H9 (cell line): Measurements from ENCODE around the gene TRPM3. TPM values are rescaled to one million over a fixed set of nuclear protein-coding genes. Genes with fewer than 3 reads are reported as not detected.

ENCODE experiments used
- DNase-seq: peaks from one replicate; pipeline ENCODE4 v3.0.0-alpha.2; 2017
- H2AFZ ChIP-seq: one replicate; pipeline ENCODE4 v1.6.1; 2013; ENCODE audit warnings: mild to moderate bottlenecking, low read length, control low read depth, moderate library complexity
- H2AK5ac ChIP-seq: 2 replicates; pipeline ENCODE4 v1.6.1; 2013; ENCODE audit warnings: low read length, control low read depth, mixed read lengths; ENCODE audit not compliant: insufficient read length
- H2BK120ac ChIP-seq: one replicate; pipeline ENCODE4 v1.6.1; 2013; ENCODE audit warnings: low read depth, mild to moderate bottlenecking, low read length, control low read depth, inconsistent platforms; ENCODE audit not compliant: poor library complexity, severe bottlenecking
- H2BK12ac ChIP-seq: 2 replicates; pipeline ENCODE4 v1.6.1; 2013; ENCODE audit warnings: low read length, control low read depth, mixed read lengths, low read depth; ENCODE audit not compliant: insufficient read length
- H2BK15ac ChIP-seq: 2 replicates; pipeline ENCODE4 v1.6.1; 2013; ENCODE audit warnings: low read depth, low read length, control low read depth
- H2BK20ac ChIP-seq: one replicate; pipeline ENCODE4 v1.6.1; 2013; ENCODE audit warnings: low read depth, mild to moderate bottlenecking, low read length, control low read depth, inconsistent platforms; ENCODE audit not compliant: poor library complexity, severe bottlenecking
- H2BK5ac ChIP-seq: 2 replicates; pipeline ENCODE4 v1.6.1; 2013; ENCODE audit warnings: low read length, control low read depth, mixed read lengths; ENCODE audit not compliant: insufficient read length
- H3K14ac ChIP-seq: 2 replicates; pipeline ENCODE4 v1.6.1; 2013; ENCODE audit warnings: low read length, control low read depth; ENCODE audit not compliant: insufficient read depth
- H3K18ac ChIP-seq: 2 replicates; pipeline ENCODE4 v1.6.1; 2013; ENCODE audit warnings: low read depth, mild to moderate bottlenecking, mixed read lengths, low read length, control low read depth; ENCODE audit not compliant: insufficient read length
- H3K23ac ChIP-seq: 2 replicates; pipeline ENCODE4 v1.6.1; 2013; ENCODE audit warnings: low read length, control low read depth, mixed read lengths, low read depth; ENCODE audit not compliant: insufficient read length
- H3K23me2 ChIP-seq: 2 replicates; pipeline ENCODE4 v1.6.1; 2013; ENCODE audit warnings: low read depth, mild to moderate bottlenecking, mixed read lengths, low read length, control low read depth; ENCODE audit not compliant: insufficient read length, poor library complexity, severe bottlenecking
- H3K27ac ChIP-seq: 2 replicates; pipeline ENCODE4 v1.5.1; 2013; ENCODE audit warnings: low read length, control low read depth, mixed read lengths, low read depth; ENCODE audit not compliant: insufficient read length
- H3K27me3 ChIP-seq: 2 replicates; pipeline ENCODE4 v1.6.1; 2013; ENCODE audit warnings: low read length, control low read depth, inconsistent platforms; ENCODE audit not compliant: insufficient read depth
- H3K4ac ChIP-seq: 2 replicates; pipeline ENCODE4 v1.6.1; 2013; ENCODE audit warnings: low read depth, mild to moderate bottlenecking, control low read depth, inconsistent platforms, low read length, moderate library complexity
- H3K4me1 ChIP-seq: 2 replicates; pipeline ENCODE4 v1.6.1; 2013; ENCODE audit warnings: low read length, control low read depth, inconsistent platforms; ENCODE audit not compliant: insufficient read depth
- H3K4me2 ChIP-seq: 2 replicates; pipeline ENCODE4 v1.6.1; 2013; ENCODE audit warnings: low read length, control low read depth, mixed read lengths; ENCODE audit not compliant: insufficient read length, insufficient read depth
- H3K56ac ChIP-seq: 2 replicates; pipeline ENCODE4 v1.6.1; 2013; ENCODE audit warnings: low read depth, mild to moderate bottlenecking, mixed read lengths, low read length, control low read depth; ENCODE audit not compliant: insufficient read length
- H3K79me1 ChIP-seq: 2 replicates; pipeline ENCODE4 v1.6.1; 2013; ENCODE audit warnings: low read depth, mild to moderate bottlenecking, moderate library complexity, low read length, control low read depth, inconsistent platforms; ENCODE audit not compliant: insufficient read depth, poor library complexity, severe bottlenecking
- H3K79me2 ChIP-seq: 2 replicates; pipeline ENCODE4 v1.6.1; 2013; ENCODE audit warnings: low read length, control low read depth, inconsistent platforms; ENCODE audit not compliant: insufficient read depth
- H3K9ac ChIP-seq: 2 replicates; pipeline ENCODE4 v1.6.1; 2013; ENCODE audit warnings: low read length, control low read depth, mixed read lengths; ENCODE audit not compliant: insufficient read length; ENCODE audit errors: extremely low read depth
- H3K9me3 ChIP-seq: one replicate; pipeline ENCODE4 v1.6.1; 2013; ENCODE audit warnings: low read depth, low read length, inconsistent platforms; ENCODE audit not compliant: control insufficient read depth
- H3T11ph ChIP-seq: one replicate; pipeline ENCODE4 v1.6.1; 2013; ENCODE audit warnings: mild to moderate bottlenecking, low read length, control low read depth, inconsistent platforms
- H4K20me1 ChIP-seq: one replicate; pipeline ENCODE4 v1.6.1; 2013; ENCODE audit not compliant: control insufficient read depth, insufficient read length, insufficient read depth
- H4K5ac ChIP-seq: 2 replicates; pipeline ENCODE4 v1.6.1; 2013; ENCODE audit warnings: low read depth, mild to moderate bottlenecking, mixed read lengths, low read length, control low read depth; ENCODE audit not compliant: insufficient read length
- H4K8ac ChIP-seq: replicated peaks from 2 replicates; pipeline ENCODE4 v1.6.1; 2013; ENCODE audit warnings: low read length, control low read depth, mixed read lengths, low read depth; ENCODE audit not compliant: insufficient read length
- H4K91ac ChIP-seq: 2 replicates; pipeline ENCODE4 v1.6.1; 2013; ENCODE audit warnings: low read depth, mild to moderate bottlenecking, moderate library complexity, mixed read lengths, low read length, control low read depth; ENCODE audit not compliant: insufficient read length
- H3K27ac Mint-ChIP-seq, 3 experiments: 2 replicates in 2 of 3; 3 replicates in 1 of 3; pipeline ENCODE4 v1.8.0; 2020 to 2021; ENCODE audit warnings: mixed read lengths in 3 of 3, mild to moderate bottlenecking in 1 of 3, moderate library complexity in 1 of 3
- H3K27me3 Mint-ChIP-seq: 2 replicates; pipeline ENCODE4 v1.8.0; 2021; ENCODE audit warnings: low read depth, mild to moderate bottlenecking, moderate library complexity, mixed read lengths
- H3K36me3 Mint-ChIP-seq, 3 experiments: 2 replicates in 2 of 3; 3 replicates in 1 of 3; pipeline ENCODE4 v1.8.0; 2020 to 2021; ENCODE audit warnings: low read depth in 3 of 3, mixed read lengths in 3 of 3; ENCODE audit not compliant: insufficient read depth in 1 of 3
- H3K4me1 Mint-ChIP-seq, 2 experiments: 2 replicates each; pipeline ENCODE4 v1.8.0; 2020; ENCODE audit warnings: mixed read lengths in 2 of 2
- H3K4me3 Mint-ChIP-seq, 2 experiments: 2 replicates in 1 of 2; 3 replicates in 1 of 2; pipeline ENCODE4 v1.8.0; 2020 to 2021; ENCODE audit warnings: mild to moderate bottlenecking in 2 of 2, mixed read lengths in 2 of 2, moderate library complexity in 1 of 2
- H3K9me3 Mint-ChIP-seq, 2 experiments: 2 replicates in 1 of 2; 3 replicates in 1 of 2; pipeline ENCODE4 v1.8.0; 2020; ENCODE audit warnings: mild to moderate bottlenecking in 2 of 2, mixed read lengths in 2 of 2, moderate library complexity in 1 of 2
- CTCF ChIP-seq: fragments of 200-600 bp; sonication (generic); conservative IDR thresholded peaks from 3 replicates; pipeline ENCODE4 v1.8.0; 2021; ENCODE audit warnings: antibody characterized with exemption, mild to moderate bottlenecking
- WGBS: extraction: QIAGEN DNeasy Blood & Tissue Kit; methylation state at CpG from one replicate; pipeline ENCODE4 v1.1.7; 2013; ENCODE audit warnings: missing lambda C conversion rate, low lambda C conversion rate, mixed read lengths; ENCODE audit not compliant: insufficient read length; ENCODE audit errors: extremely low coverage; 5-methylcytosine and 5-hydroxymethylcytosine counted together
- total RNA-seq: library from RNA; stranded (reverse); gene quantifications from 2 replicates; pipeline ENCODE4 v1.2.1, GENCODE V29; 2021

The TRPM3 gene
- total RNA-seq, 1 experiment from 2014 or later, result 10.3 TPM

GRCh38 chr9:70525519-70525918 lies 595.9 kb downstream of the TRPM3 start:
- H3K18ac ChIP-seq, result no peak overlapping the region
- 0 out of 4 replicates have a peak, but pooled peaks cover 4% of the 10 kb centered on the region in 2 experiments for H3K4me1 Mint-ChIP-seq
- no peak overlapping the region for H3K9ac ChIP-seq
- H3K9me3 Mint-ChIP-seq, result peaks cover 7 to 10% of the 10 kb centered on the region in 2 experiments; a peak in 3 of 5 replicates
- no peak overlapping the region for H2BK20ac ChIP-seq
- H2BK12ac ChIP-seq, result no peak overlapping the region
- H3K14ac ChIP-seq, result no peak overlapping the region
- no peak overlapping the region for H2BK15ac ChIP-seq
- H3K23ac ChIP-seq, result no peak overlapping the region
- no peaks in the 10 kb centered on the region for H3K23me2 ChIP-seq
- H3K27me3 ChIP-seq, result no peaks in the 10 kb centered on the region
- H4K20me1 ChIP-seq, result no peaks in the 10 kb centered on the region
- no peak overlapping the region for H2AFZ ChIP-seq
- H3K27me3 Mint-ChIP-seq, result no peaks in the 10 kb centered on the region
- H3K4me2 ChIP-seq, result no peak overlapping the region
- no peak overlapping the region for H2BK120ac ChIP-seq
- no peak overlapping the region for H2BK5ac ChIP-seq
- H3K4ac ChIP-seq, result no peak overlapping the region
- H2AK5ac ChIP-seq, result no peak overlapping the region
- no peak overlapping the region for H3K4me3 Mint-ChIP-seq
- H4K8ac ChIP-seq, result no peak overlapping the region
- no peaks in the 10 kb centered on the region for H3K79me1 ChIP-seq
- no peaks in the 10 kb centered on the region for H3K4me1 ChIP-seq
- DNase-seq, result no peak
- no peak overlapping the region for H4K91ac ChIP-seq
- WGBS, result no CpG with 5 or more reads among the region's 1 CpG
- H3K27ac ChIP-seq, result no peak overlapping the region
- peaks cover 0 to 11% (median 3%) of the 10 kb centered on the region in 3 experiments; a peak in 3 of 7 replicates for H3K36me3 Mint-ChIP-seq
- H3K27ac Mint-ChIP-seq, result no peak overlapping the region
- no peak for TF ChIP-seq CTCF
- no peak overlapping the region for H3K56ac ChIP-seq
- H3K79me2 ChIP-seq, result no peaks in the 10 kb centered on the region
- H3T11ph ChIP-seq, result no peak overlapping the region
- no peaks in the 10 kb centered on the region for H3K9me3 ChIP-seq
- H4K5ac ChIP-seq, result no peak overlapping the region
